BLaER1 (cell line): ENCODE data around the gene PTPRN2.

Experiments
- H3K27ac ChIP-seq: shearing (Covaris generic); formaldehyde crosslinking; 2 replicates; pipeline ENCODE4 v1.8.1; 2022
- H3K27me3 ChIP-seq: shearing (Covaris generic); formaldehyde crosslinking; 2 replicates; pipeline ENCODE4 v1.8.1; 2022
- H3K36me3 ChIP-seq: shearing (Covaris generic); formaldehyde crosslinking; 2 replicates; pipeline ENCODE4 v1.8.1; 2022
- H3K4me1 ChIP-seq: shearing (Covaris generic); formaldehyde crosslinking; 2 replicates; pipeline ENCODE4 v1.8.1; 2022
- H3K4me2 ChIP-seq: shearing (Covaris generic); formaldehyde crosslinking; 2 replicates; pipeline ENCODE4 v1.8.1; 2022
- H3K4me3 ChIP-seq: shearing (Covaris generic); formaldehyde crosslinking; 2 replicates; pipeline ENCODE4 v1.8.1; 2022
- H3K9ac ChIP-seq: shearing (Covaris generic); formaldehyde crosslinking; 2 replicates; pipeline ENCODE4 v1.8.1; 2022
- H3K9me3 ChIP-seq: shearing (Covaris generic); formaldehyde crosslinking; 2 replicates; pipeline ENCODE4 v1.8.1; 2022
- H4K20me1 ChIP-seq: shearing (Covaris generic); formaldehyde crosslinking; 2 replicates; pipeline ENCODE4 v1.8.1; 2022
- Cebpa-rat ChIP-seq: shearing (Covaris generic); IDR thresholded peaks from 2 replicates; pipeline ENCODE4 v1.8.1; 2022

The PTPRN2 gene

GRCh38 chr7:157561816-157562410 lies 1025.7 kb downstream of the PTPRN2 start:
- H4K20me1 ChIP-seq = peaks cover 30% of the 10 kb centered on the region
- no peaks in the 10 kb centered on the region for H3K36me3 ChIP-seq
- H3K9ac ChIP-seq = no peak overlapping the region
- no peak overlapping the region for H3K27ac ChIP-seq
- H3K4me1 ChIP-seq = peaks cover 43% of the 10 kb centered on the region
- H3K27me3 ChIP-seq = no peaks in the 10 kb centered on the region
- H3K4me3 ChIP-seq = no peak overlapping the region
- TF ChIP-seq Cebpa-rat = no peak
- peak overlapping the region; percentile 74 for H3K4me2 ChIP-seq
- H3K9me3 ChIP-seq = peaks cover 7% of the 10 kb centered on the region; the same call in 1 of the 2 replicates

- H3K9ac ChIP-seq = no peak overlapping the region
- H3K9me3 ChIP-seq = peaks cover 7% of the 10 kb centered on the region; the same call in 1 of the 2 replicates
- H4K20me1 ChIP-seq = peaks cover 30% of the 10 kb centered on the region
- no peaks in the 10 kb centered on the region for H3K27me3 ChIP-seq
- H3K36me3 ChIP-seq = no peaks in the 10 kb centered on the region
- no peak overlapping the region for H3K27ac ChIP-seq
- no peak overlapping the region for H3K4me3 ChIP-seq
- H3K4me1 ChIP-seq = peaks cover 43% of the 10 kb centered on the region
- TF ChIP-seq Cebpa-rat = no peak
- peak overlapping the region; percentile 74 for H3K4me2 ChIP-seq
These were observed 1026.2 kb downstream of the PTPRN2 start for GRCh38 chr7:157561523-157561785.

- Histone ChIP-seq H3K27ac (no peak overlapping the region), H3K4me1 (peaks cover 43% of the 10 kb centered on the region), H3K36me3 (no peaks in the 10 kb centered on the region), H3K9ac (no peak overlapping the region), H3K4me3 (no peak overlapping the region), H3K27me3 (no peaks in the 10 kb centered on the region), H3K4me2 (peak overlapping the region; percentile 74), H3K9me3 (peaks cover 7% of the 10 kb centered on the region; the same call in 1 of the 2 replicates), H4K20me1 (peaks cover 30% of the 10 kb centered on the region)
- TF ChIP-seq Cebpa-rat = no peak
These were observed 1026.7 kb downstream of the PTPRN2 start for GRCh38 chr7:157560710-157561522.

- no peak overlapping the region for H3K4me3 ChIP-seq
- TF ChIP-seq Cebpa-rat = no peak
- peaks cover 30% of the 10 kb centered on the region for H4K20me1 ChIP-seq
- no peaks in the 10 kb centered on the region for H3K27me3 ChIP-seq
- H3K27ac ChIP-seq = no peak overlapping the region
- peaks cover 7% of the 10 kb centered on the region; the same call in 1 of the 2 replicates for H3K9me3 ChIP-seq
- no peak overlapping the region for H3K9ac ChIP-seq
- no peaks in the 10 kb centered on the region for H3K36me3 ChIP-seq
- peaks cover 43% of the 10 kb centered on the region for H3K4me1 ChIP-seq
- peak overlapping the region; percentile 74 for H3K4me2 ChIP-seq
These were observed 1027.4 kb downstream of the PTPRN2 start for GRCh38 chr7:157560258-157560654.

GRCh38 chr7:157559596-157560257 lies 1027.9 kb downstream of the PTPRN2 start:
- no peak overlapping the region for H3K27ac ChIP-seq
- H3K9me3 ChIP-seq = peaks cover 7% of the 10 kb centered on the region; the same call in 1 of the 2 replicates
- no peaks in the 10 kb centered on the region for H3K36me3 ChIP-seq
- H3K9ac ChIP-seq = no peak overlapping the region
- peaks cover 43% of the 10 kb centered on the region for H3K4me1 ChIP-seq
- peaks cover 30% of the 10 kb centered on the region for H4K20me1 ChIP-seq
- TF ChIP-seq Cebpa-rat = no peak
- no peak overlapping the region for H3K4me2 ChIP-seq
- no peak overlapping the region for H3K4me3 ChIP-seq
- no peaks in the 10 kb centered on the region for H3K27me3 ChIP-seq

- no peak overlapping the region for H3K9ac ChIP-seq
- TF ChIP-seq Cebpa-rat = no peak
- H3K4me3 ChIP-seq = no peak overlapping the region
- H3K27ac ChIP-seq = no peak overlapping the region
- peak overlapping the region; percentile 51 for H3K4me2 ChIP-seq
- peaks cover 43% of the 10 kb centered on the region for H3K4me1 ChIP-seq
- H4K20me1 ChIP-seq = peaks cover 30% of the 10 kb centered on the region
- peaks cover 6% of the 10 kb centered on the region; the same call in 1 of the 2 replicates for H3K9me3 ChIP-seq
- H3K36me3 ChIP-seq = no peaks in the 10 kb centered on the region
- H3K27me3 ChIP-seq = no peaks in the 10 kb centered on the region
These were observed 1028.6 kb downstream of the PTPRN2 start for GRCh38 chr7:157558875-157559595.

- no peak overlapping the region for H3K9ac ChIP-seq
- peaks cover 43% of the 10 kb centered on the region for H3K4me1 ChIP-seq
- H3K27me3 ChIP-seq = no peaks in the 10 kb centered on the region
- no peak overlapping the region for H3K27ac ChIP-seq
- H3K9me3 ChIP-seq = 0 out of 2 replicates have a peak, but pooled peaks cover under 1% of the 10 kb centered on the region
- peaks cover 30% of the 10 kb centered on the region for H4K20me1 ChIP-seq
- H3K4me2 ChIP-seq = peak overlapping the region; percentile 51
- no peaks in the 10 kb centered on the region for H3K36me3 ChIP-seq
- no peak overlapping the region for H3K4me3 ChIP-seq
- TF ChIP-seq Cebpa-rat = no peak
These were observed 1029.1 kb downstream of the PTPRN2 start for GRCh38 chr7:157558516-157558874.

- Histone ChIP-seq H3K9ac (no peak overlapping the region), H3K36me3 (no peaks in the 10 kb centered on the region), H3K27me3 (no peaks in the 10 kb centered on the region), H3K4me2 (peak overlapping the region; percentile 51; the same call in 1 of the 2 replicates), H3K27ac (no peak overlapping the region), H3K4me1 (peaks cover 47% of the 10 kb centered on the region), H3K4me3 (no peak overlapping the region), H4K20me1 (peaks cover 30% of the 10 kb centered on the region), H3K9me3 (no peaks in the 10 kb centered on the region)
- no peak for TF ChIP-seq Cebpa-rat
These were observed 1029.6 kb downstream of the PTPRN2 start for GRCh38 chr7:157558061-157558460.

- Histone ChIP-seq H3K27ac (no peak overlapping the region), H3K36me3 (no peaks in the 10 kb centered on the region), H4K20me1 (peaks cover 30% of the 10 kb centered on the region), H3K4me3 (no peak overlapping the region), H3K4me2 (no peak overlapping the region), H3K4me1 (peaks cover 52% of the 10 kb centered on the region), H3K9ac (no peak overlapping the region), H3K9me3 (no peaks in the 10 kb centered on the region), H3K27me3 (no peaks in the 10 kb centered on the region)
- no peak for TF ChIP-seq Cebpa-rat
These were observed 1030.4 kb downstream of the PTPRN2 start for GRCh38 chr7:157557263-157557662.
